ENCODE results near the gene CYP1B1. TPM values are rescaled to one million over a fixed set of nuclear protein-coding genes. Genes with fewer than 3 reads are reported as not detected.

CYP1B1 gene
- total RNA-seq, 1 experiment from 2014 or later: 36.3 TPM

GRCh38 chr2:38073211-38074057 lies 2.5 kb downstream of the CYP1B1 start:
- POLR2A ChIA-PET (ENCODE audit: unreplicated experiment): no interaction called here
- H3K36me3 ChIP-seq (ENCODE audit: low read depth): peaks cover 27% of the 10 kb centered on the region
- H3K27me3 ChIP-seq (ENCODE audit: insufficient read depth, low read depth): no peaks in the 10 kb centered on the region
- H3K9me2 ChIP-seq (ENCODE audit: insufficient read depth): no peaks in the 10 kb centered on the region
- H3K79me2 ChIP-seq (ENCODE audit: low read depth): peaks cover 83% of the 10 kb centered on the region
- H3K4me2 ChIP-seq: peak overlapping the region; percentile 90
- no peak for TF ChIP-seq EZH2 (IDR thresholded peaks at IDR 0.05; ENCODE audit: low read depth)
- TF ChIP-seq, protein P1, sequence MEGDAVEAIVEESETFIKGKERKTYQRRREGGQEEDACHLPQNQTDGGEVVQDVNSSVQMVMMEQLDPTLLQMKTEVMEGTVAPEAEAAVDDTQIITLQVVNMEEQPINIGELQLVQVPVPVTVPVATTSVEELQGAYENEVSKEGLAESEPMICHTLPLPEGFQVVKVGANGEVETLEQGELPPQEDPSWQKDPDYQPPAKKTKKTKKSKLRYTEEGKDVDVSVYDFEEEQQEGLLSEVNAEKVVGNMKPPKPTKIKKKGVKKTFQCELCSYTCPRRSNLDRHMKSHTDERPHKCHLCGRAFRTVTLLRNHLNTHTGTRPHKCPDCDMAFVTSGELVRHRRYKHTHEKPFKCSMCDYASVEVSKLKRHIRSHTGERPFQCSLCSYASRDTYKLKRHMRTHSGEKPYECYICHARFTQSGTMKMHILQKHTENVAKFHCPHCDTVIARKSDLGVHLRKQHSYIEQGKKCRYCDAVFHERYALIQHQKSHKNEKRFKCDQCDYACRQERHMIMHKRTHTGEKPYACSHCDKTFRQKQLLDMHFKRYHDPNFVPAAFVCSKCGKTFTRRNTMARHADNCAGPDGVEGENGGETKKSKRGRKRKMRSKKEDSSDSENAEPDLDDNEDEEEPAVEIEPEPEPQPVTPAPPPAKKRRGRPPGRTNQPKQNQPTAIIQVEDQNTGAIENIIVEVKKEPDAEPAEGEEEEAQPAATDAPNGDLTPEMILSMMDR (conservative IDR thresholded peaks at IDR 0.05): no peak
- no peaks in the 10 kb centered on the region for H3K9me3 ChIP-seq (ENCODE audit: insufficient read depth, low read depth)
- peak overlapping the region; percentile 98 for H3K27ac ChIP-seq
- DNase-seq: peak; percentile 37 to 76
- no TSS peak for BruUV-seq (replicated peaks)
- CTCF ChIA-PET: interaction anchor here (0.6 kb wide), 1 partner anchor 602 kb away, joined by 5 read pairs; no protein-coding TSS in a partner anchor
- H4K20me1 ChIP-seq (ENCODE audit: insufficient read depth): 0 out of 2 replicates have a peak, but pooled peaks cover 4% of the 10 kb centered on the region
- H3K4me3 ChIP-seq: peak overlapping the region; percentile 69
- intact Hi-C loops (cut with micrococcal nuclease; ENCODE audit: unreplicated experiment): loop anchor here (5.0 kb wide), 1 partner anchor 61 kb away; no protein-coding TSS in a partner anchor
- peak overlapping the region; percentile 79 for H2AFZ ChIP-seq
- peaks cover 54% of the 10 kb centered on the region for H3K4me1 ChIP-seq (replicated peaks; ENCODE audit: insufficient read depth)
- H3F3A ChIP-seq (ENCODE audit: insufficient read depth, low read depth): peaks cover 40% of the 10 kb centered on the region

DNA sequence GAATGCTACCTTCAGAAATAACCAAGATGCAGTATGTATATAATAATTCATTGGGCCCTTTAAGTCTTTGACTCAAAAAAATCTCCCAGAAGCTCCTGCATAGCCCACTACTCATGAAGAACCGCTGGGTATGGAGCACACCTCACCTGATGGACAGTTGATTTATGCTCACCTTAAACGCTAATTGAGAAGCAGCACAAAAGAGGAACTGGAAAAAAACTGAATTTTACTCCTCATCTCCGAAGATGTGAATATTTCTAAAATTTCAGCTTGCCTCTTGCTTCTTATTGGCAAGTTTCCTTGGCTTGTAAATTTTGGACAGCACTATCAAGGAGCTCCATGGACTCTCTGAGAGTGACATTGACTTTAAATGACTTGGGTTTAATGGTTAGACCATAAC lies 5.5 kb downstream of the CYP1B1 start:
- H3K4me3 ChIP-seq: no peak overlapping the region
- intact Hi-C loops (cut with micrococcal nuclease; ENCODE audit: unreplicated experiment): loop anchor here (5.0 kb wide), 1 partner anchor 58 kb away; no protein-coding TSS in a partner anchor

GRCh38 chr2:38068234-38068633 lies 7.7 kb downstream of the CYP1B1 start:
- no peak overlapping the region for H2AFZ ChIP-seq
- H4K20me1 ChIP-seq (ENCODE audit: insufficient read depth): peaks cover 4% of the 10 kb centered on the region; the same call in 1 of the 2 replicates
- no peaks in the 10 kb centered on the region for H3K9me2 ChIP-seq (ENCODE audit: insufficient read depth)
- H3K4me3 ChIP-seq: no peak overlapping the region
- no peak overlapping the region for H3K4me2 ChIP-seq
- no peak overlapping the region for H3K27ac ChIP-seq
- intact Hi-C loops (cut with micrococcal nuclease; ENCODE audit: unreplicated experiment): no loop called here
- no peaks in the 10 kb centered on the region for H3K27me3 ChIP-seq (ENCODE audit: insufficient read depth, low read depth)
- POLR2A ChIA-PET (ENCODE audit: unreplicated experiment): interaction anchor here (0.7 kb wide), 1 partner anchor 308 kb away, joined by 3 read pairs; no protein-coding TSS in a partner anchor
- TF ChIP-seq, protein P1 (conservative IDR thresholded peaks at IDR 0.05): no peak
- no peak for TF ChIP-seq EZH2 (IDR thresholded peaks at IDR 0.05; ENCODE audit: low read depth)
- peaks cover 53% of the 10 kb centered on the region for H3K79me2 ChIP-seq (ENCODE audit: low read depth)
- H3K4me1 ChIP-seq (replicated peaks; ENCODE audit: insufficient read depth): peaks cover 52% of the 10 kb centered on the region
- peaks cover 47% of the 10 kb centered on the region for H3K36me3 ChIP-seq (ENCODE audit: low read depth)
- H3F3A ChIP-seq (ENCODE audit: insufficient read depth, low read depth): peaks cover 33% of the 10 kb centered on the region
- BruUV-seq (replicated peaks): no TSS peak
- CTCF ChIA-PET: no interaction called here
- DNase-seq: no peak
- no peaks in the 10 kb centered on the region for H3K9me3 ChIP-seq (ENCODE audit: insufficient read depth, low read depth)

More for the DNA sequence above, 5.5 kb downstream of the CYP1B1 start:
- H4K20me1 ChIP-seq (ENCODE audit: insufficient read depth): peaks cover 4% of the 10 kb centered on the region; the same call in 1 of the 2 replicates
- H3K27me3 ChIP-seq (ENCODE audit: insufficient read depth, low read depth): no peaks in the 10 kb centered on the region
- ChIA-PET POLR2A (ENCODE audit: unreplicated experiment) (no interaction called here), CTCF (no interaction called here)
- TF ChIP-seq, protein P1 (conservative IDR thresholded peaks at IDR 0.05): no peak
- no peak for TF ChIP-seq EZH2 (IDR thresholded peaks at IDR 0.05; ENCODE audit: low read depth)
- no TSS peak for BruUV-seq (replicated peaks)
- H3K79me2 ChIP-seq (ENCODE audit: low read depth): peaks cover 75% of the 10 kb centered on the region
- peak overlapping the region; percentile 90 for H3K4me2 ChIP-seq
- peaks cover 52% of the 10 kb centered on the region for H3K4me1 ChIP-seq (replicated peaks; ENCODE audit: insufficient read depth)
- H2AFZ ChIP-seq: no peak overlapping the region
- H3K9me2 ChIP-seq (ENCODE audit: insufficient read depth): no peaks in the 10 kb centered on the region
- H3K9me3 ChIP-seq (ENCODE audit: insufficient read depth, low read depth): no peaks in the 10 kb centered on the region
- peaks cover 47% of the 10 kb centered on the region for H3K36me3 ChIP-seq (ENCODE audit: low read depth)
- no peak for DNase-seq
- H3K27ac ChIP-seq: no peak overlapping the region
- peaks cover 34% of the 10 kb centered on the region for H3F3A ChIP-seq (ENCODE audit: insufficient read depth, low read depth)
